IMR-90 (cell line): Measurements from ENCODE around the gene TEX11. TPM values are rescaled to one million over a fixed set of nuclear protein-coding genes. Genes with fewer than 3 reads are reported as not detected.

Experiments
- ATAC-seq: fragments of 200-7000 bp; cut with Tn5 transposase; 2 replicates; pipeline ENCODE4 v1.9.1; 2020; ENCODE audit warnings: low read depth, mild to moderate bottlenecking, moderate library complexity
- BruUV-seq: library from RNA; stranded (reverse); fragments of 400-500 nt; replicated peaks from 2 replicates; lab custom pipeline; 2021; lab: Mats Ljungman, UMichigan
- CTCF ChIA-PET: fragments of 300-600 bp; formaldehyde crosslinking; extraction: SDS; loops from one replicate; lab custom pipeline; 2021; ENCODE audit warnings: antibody characterized with exemption; lab: Yijun Ruan, JAX
- POLR2A ChIA-PET: fragments of 300-600 bp; sonication (Branson Sonifier 250); formaldehyde crosslinking; loops from one replicate; lab custom pipeline; 2022; ENCODE audit warnings: antibody characterized with exemption; ENCODE audit not compliant: unreplicated experiment; lab: Charles Lee
- DNase-seq: peaks from one replicate; pipeline ENCODE4 v3.0.0; 2013
- H2AFZ ChIP-seq: replicated peaks from 2 replicates; pipeline ENCODE3; 2013; ENCODE audit warnings: low read length, mild to moderate bottlenecking; ENCODE audit not compliant: poor library complexity
- H2AK5ac ChIP-seq: 2 replicates; pipeline ENCODE4 v1.6.1; 2013; ENCODE audit warnings: low read depth, low read length, inconsistent platforms
- H2AK9ac ChIP-seq: replicated peaks from 2 replicates; pipeline ENCODE3; 2013; ENCODE audit warnings: mild to moderate bottlenecking, low read depth, low read length, moderate library complexity; ENCODE audit not compliant: poor library complexity
- H2BK120ac ChIP-seq: 2 replicates; pipeline ENCODE4 v1.6.1; 2013; ENCODE audit warnings: low read depth, low read length, inconsistent platforms
- H2BK15ac ChIP-seq: 3 replicates; pipeline ENCODE4 v1.6.1; 2013; ENCODE audit warnings: low read depth, low read length, inconsistent platforms
- H2BK20ac ChIP-seq: 2 replicates; pipeline ENCODE4 v1.6.1; 2013; ENCODE audit warnings: low read depth, mild to moderate bottlenecking, inconsistent platforms, low read length, moderate library complexity
- H2BK5ac ChIP-seq: 2 replicates; pipeline ENCODE4 v1.6.1; 2013; ENCODE audit warnings: mild to moderate bottlenecking, low read depth, low read length, inconsistent platforms; ENCODE audit not compliant: poor library complexity, severe bottlenecking
- H3K14ac ChIP-seq: replicated peaks from 2 replicates; pipeline ENCODE4 v1.6.1; 2013; ENCODE audit warnings: low read depth, low read length, inconsistent platforms
- H3K18ac ChIP-seq: 2 replicates; pipeline ENCODE4 v1.6.1; 2013; ENCODE audit warnings: low read depth, low read length, control low read depth
- H3K23ac ChIP-seq: 2 replicates; pipeline ENCODE4 v1.6.1; 2013; ENCODE audit warnings: low read depth, low read length, inconsistent platforms
- H3K27ac ChIP-seq: 2 replicates; pipeline ENCODE4 v1.5.1; 2013; ENCODE audit warnings: mild to moderate bottlenecking, control low read depth, low read length; ENCODE audit not compliant: insufficient read depth
- H3K27me3 ChIP-seq: 2 replicates; pipeline ENCODE4 v1.6.1; 2013; ENCODE audit warnings: low read length; ENCODE audit not compliant: control insufficient read depth, insufficient read depth
- H3K36me3 ChIP-seq: 2 replicates; pipeline ENCODE4 v1.6.1; 2013; ENCODE audit warnings: low read length, mixed read lengths; ENCODE audit not compliant: control insufficient read depth, insufficient read depth
- H3K4ac ChIP-seq: 2 replicates; pipeline ENCODE4 v1.6.1; 2013; ENCODE audit warnings: low read depth, low read length, inconsistent platforms
- H3K4me1 ChIP-seq: 2 replicates; pipeline ENCODE4 v1.6.1; 2013; ENCODE audit warnings: low read length, mixed read lengths; ENCODE audit not compliant: control insufficient read depth, insufficient read depth
- H3K4me2 ChIP-seq: 2 replicates; pipeline ENCODE4 v1.6.1; 2013; ENCODE audit warnings: low read depth, mild to moderate bottlenecking, control low read depth, low read length, moderate library complexity
- H3K4me3 ChIP-seq: 2 replicates; pipeline ENCODE4 v1.5.1; 2013; ENCODE audit warnings: low read depth, mild to moderate bottlenecking, control low read depth, low read length, moderate library complexity; ENCODE audit not compliant: insufficient read depth
- H3K56ac ChIP-seq: 2 replicates; pipeline ENCODE4 v1.6.1; 2013; ENCODE audit warnings: low read length, inconsistent platforms; ENCODE audit not compliant: insufficient read depth; ENCODE audit errors: extremely low read depth
- H3K79me1 ChIP-seq, 2 experiments: 2 replicates each; pipeline ENCODE4 v1.6.1; 2013; ENCODE audit warnings: low read length in 2 of 2, inconsistent platforms in 1 of 2, low read depth in 1 of 2
- H3K9ac ChIP-seq: 2 replicates; pipeline ENCODE4 v1.6.1; 2013; ENCODE audit warnings: low read depth, low read length, control low read depth
- H3K9me1 ChIP-seq: 2 replicates; pipeline ENCODE4 v1.6.1; 2013; ENCODE audit warnings: low read length, inconsistent platforms; ENCODE audit not compliant: insufficient read depth
- H3K9me3 ChIP-seq: 2 replicates; pipeline ENCODE4 v1.6.1; 2013; ENCODE audit warnings: low read length; ENCODE audit not compliant: control insufficient read depth, insufficient read depth
- H4K20me1 ChIP-seq: 2 replicates; pipeline ENCODE4 v1.6.1; 2013; ENCODE audit warnings: low read length, inconsistent platforms; ENCODE audit not compliant: insufficient read depth
- H4K5ac ChIP-seq: 2 replicates; pipeline ENCODE4 v1.6.1; 2013; ENCODE audit warnings: mild to moderate bottlenecking, low read depth, low read length, control low read depth
- H4K8ac ChIP-seq, 2 experiments: 2 replicates each; pipeline ENCODE4 v1.6.1; 2013; ENCODE audit warnings: low read depth in 2 of 2, low read length in 2 of 2, control low read depth in 1 of 2, inconsistent platforms in 1 of 2
- H4K91ac ChIP-seq: 2 replicates; pipeline ENCODE4 v1.6.1; 2013; ENCODE audit warnings: low read depth, low read length, inconsistent platforms; ENCODE audit not compliant: insufficient read depth
- BHLHE40 ChIP-seq: fragments of 150-350 bp; IDR thresholded peaks from 2 replicates; pipeline ENCODE4 v1.6.1; 2016; ENCODE audit warnings: mild to moderate bottlenecking, low read depth, low read length
- CHD1 ChIP-seq: IDR thresholded peaks from 2 replicates; pipeline ENCODE4 v1.6.1; 2012; ENCODE audit warnings: low read depth, low read length, improper control_type of control experiment
- ELK1 ChIP-seq: fragments of 150-350 bp; IDR thresholded peaks from 2 replicates; pipeline ENCODE4 v1.6.1; 2016; ENCODE audit warnings: low read depth, mild to moderate bottlenecking, low read length, moderate library complexity, borderline replicate concordance
- FOS ChIP-seq: fragments of 150-350 bp; IDR thresholded peaks from 2 replicates; pipeline ENCODE4 v1.6.1; 2016; ENCODE audit warnings: low read depth, low read length
- MAFK ChIP-seq: IDR thresholded peaks from 2 replicates; pipeline ENCODE4 v1.6.1; 2012; ENCODE audit warnings: low read depth, low read length, improper control_type of control experiment
- MAZ ChIP-seq: IDR thresholded peaks from 2 replicates; pipeline ENCODE4 v1.6.1; 2012; ENCODE audit warnings: low read depth, mild to moderate bottlenecking, low read length, improper control_type of control experiment, moderate library complexity, borderline replicate concordance
- MXI1 ChIP-seq: IDR thresholded peaks from 2 replicates; pipeline ENCODE4 v1.6.1; 2012; ENCODE audit warnings: low read depth, mild to moderate bottlenecking, low read length, moderate library complexity, borderline replicate concordance
- NFE2L2 ChIP-seq: fragments of 150-350 bp; IDR thresholded peaks from 2 replicates; pipeline ENCODE4 v1.6.1; 2016; ENCODE audit warnings: low read depth, mild to moderate bottlenecking, low read length
- POLR2A ChIP-seq: IDR thresholded peaks from 2 replicates; pipeline ENCODE4 v1.6.1; 2012; ENCODE audit warnings: mild to moderate bottlenecking, low read depth, low read length
- RAD21 ChIP-seq: IDR thresholded peaks from 2 replicates; pipeline ENCODE4 v1.6.1; 2012; ENCODE audit warnings: low read length, improper control_type of control experiment
- RCOR1 ChIP-seq: IDR thresholded peaks from 2 replicates; pipeline ENCODE4 v1.6.1; 2012; ENCODE audit warnings: mild to moderate bottlenecking, low read length, improper control_type of control experiment; ENCODE audit not compliant: insufficient replicate concordance
- RFX5 ChIP-seq: IDR thresholded peaks from 2 replicates; pipeline ENCODE4 v1.8.0; 2012; ENCODE audit warnings: low read depth, mild to moderate bottlenecking, low read length, moderate library complexity
- SMC3 ChIP-seq: fragments of 150-350 bp; IDR thresholded peaks from 2 replicates; pipeline ENCODE4 v1.6.1; 2016; ENCODE audit warnings: low read depth, mild to moderate bottlenecking, antibody characterized with exemption, low read length, moderate library complexity
- USF2 ChIP-seq: fragments of 150-350 bp; IDR thresholded peaks from 2 replicates; pipeline ENCODE4 v1.6.1; 2017; ENCODE audit warnings: mild to moderate bottlenecking, antibody characterized with exemption, low read length, low read depth
- WGBS, 2 experiments: methylation state at CpG; one replicate each; pipeline versions ENCODE4 v1.1.5 to v1.1.7; 2013; ENCODE audit warnings: missing lambda C conversion rate in 2 of 2; ENCODE audit not compliant: insufficient read length in 1 of 2; ENCODE audit errors: extremely low coverage in 2 of 2; 5-methylcytosine and 5-hydroxymethylcytosine counted together
- dilution Hi-C: fragments of 300-500 bp; cut with HindIII; formaldehyde crosslinking; loops from one replicate; pipeline ENCODE4 v1.14.3; 2018; ENCODE audit warnings: low sequenced_read_pairs; ENCODE audit not compliant: unreplicated experiment
- in situ Hi-C: fragments of 300-500 bp; cut with MboI; formaldehyde crosslinking; loops from 3 replicates; pipeline ENCODE4 v1.14.3; 2019; ENCODE audit warnings: low sequenced_read_pairs, inconsistent platforms, mixed read lengths
- intact Hi-C: fragments of 100-400 bp; cut with micrococcal nuclease; formaldehyde crosslinking; loops from 2 replicates; pipeline ENCODE4 v1.10.0; 2022
- polyA plus RNA-seq, 3 experiments: library from polyadenylated mRNA; depleted of rRNA; stranded (reverse); fragments of >200 nt; gene quantifications; 2 replicates each; pipeline ENCODE4 v1.2.3, GENCODE V29; 2012; ENCODE audit warnings: low replicate concordance in 1 of 3
- total RNA-seq: library from RNA; depleted of rRNA; stranded (reverse); fragments of >200 nt; gene quantifications from 2 replicates; pipeline ENCODE4 v1.2.3, GENCODE V29; 2012
- TF ChIP-seq, protein P1 (sequence below): conservative IDR thresholded peaks from 2 replicates; pipeline ENCODE4 v1.5.1; 2012; ENCODE audit warnings: mild to moderate bottlenecking, low read depth, low read length, improper control_type of control experiment

The TEX11 gene
- total and polyA plus RNA-seq, 2 of the 4 experiments (the other 2 are of a cell fraction), result not detected

DNA sequence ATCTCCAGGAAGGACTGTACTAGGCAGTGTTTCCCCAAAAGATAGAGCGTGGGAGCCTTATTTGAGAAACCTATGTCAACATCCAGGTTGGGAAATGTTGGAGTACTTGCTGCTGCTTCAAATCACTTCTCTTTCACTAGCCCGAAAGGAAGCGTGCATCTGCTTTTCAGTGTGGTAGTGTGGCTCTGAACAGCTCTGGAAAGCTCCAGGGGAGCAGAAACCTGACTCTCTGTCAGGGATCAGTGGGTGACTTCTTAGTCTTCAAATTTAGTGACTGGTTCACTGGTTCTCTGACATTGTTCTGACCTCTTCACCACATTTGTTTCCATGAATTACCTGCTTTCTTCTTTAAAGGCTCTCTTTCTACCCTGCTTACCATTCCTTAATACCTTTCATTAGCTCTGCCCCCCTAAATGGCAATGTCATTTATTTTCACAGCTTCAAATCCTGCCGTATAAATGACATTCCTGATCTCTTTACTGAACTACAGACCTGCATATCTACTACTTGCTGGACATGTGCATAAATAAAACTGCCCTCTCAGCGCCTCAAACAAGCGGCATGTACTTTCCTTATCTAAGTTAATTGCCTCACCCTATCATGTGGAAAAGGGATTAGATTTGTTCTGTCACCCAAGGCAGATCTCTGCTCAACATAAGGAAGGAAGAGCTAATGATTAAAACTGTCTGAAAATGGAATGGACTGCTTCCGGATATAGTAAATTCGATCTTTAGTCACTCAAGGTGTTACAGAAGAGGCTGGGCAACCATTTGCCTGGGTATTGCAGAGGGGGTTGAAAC, 426.8 kb downstream of the TEX11 start:
- Histone ChIP-seq H4K91ac (no peak overlapping the region), H3K9me1 (peaks cover 12% of the 10 kb centered on the region), H2AK9ac (no peak overlapping the region), H3K9ac (no peak overlapping the region), H4K20me1 (no peaks in the 10 kb centered on the region), H2BK20ac (no peak overlapping the region; the same call in 1 of the 2 replicates), H3K79me1 (peaks cover 0 to 28% of the 10 kb centered on the region in 2 experiments; a peak in 3 of 4 replicates), H4K8ac (no peak overlapping the region), H3K9me3 (no peaks in the 10 kb centered on the region), H2AK5ac (no peak overlapping the region), H3K14ac (no peak overlapping the region), H3K27me3 (no peaks in the 10 kb centered on the region; the same call in 1 of the 2 replicates), H2BK120ac (no peak overlapping the region), H3K23ac (no peak overlapping the region), H3K18ac (no peak overlapping the region), H3K36me3 (peaks cover 6% of the 10 kb centered on the region; the same call in 1 of the 2 replicates), H3K4me3 (no peak overlapping the region), H2BK15ac (no peak overlapping the region), H3K27ac (no peak overlapping the region), H2BK5ac (no peak overlapping the region), H3K4me2 (no peak overlapping the region), H3K4ac (no peak overlapping the region), H4K5ac (no peak overlapping the region), H3K56ac (no peak overlapping the region), H2AFZ (no peak overlapping the region), H3K4me1 (peaks cover 22% of the 10 kb centered on the region)
- BruUV-seq, result no TSS peak
- POLR2A ChIA-PET, result no interaction called here
- ATAC-seq, result no peak
- DNase-seq, result no peak
- WGBS, 2 experiments, result no CpG with 5 or more reads among the region's 8 CpGs
- in situ Hi-C loops, result no loop called here
- dilution Hi-C loops, result no loop called here
- intact Hi-C loops, result no loop called here
- CTCF ChIA-PET, result no interaction called here
- TF ChIP-seq NFE2L2, result no peak
- TF ChIP-seq RCOR1, result no peak
- no peak for TF ChIP-seq RFX5
- TF ChIP-seq MXI1, result no peak
- no peak for TF ChIP-seq RAD21
- no peak for TF ChIP-seq FOS
- TF ChIP-seq USF2, result no peak
- no peak for TF ChIP-seq POLR2A
- TF ChIP-seq CHD1, result no peak
- no peak for TF ChIP-seq ELK1
- no peak for TF ChIP-seq BHLHE40
- TF ChIP-seq MAZ, result no peak
- no peak for TF ChIP-seq MAFK
- no peak for TF ChIP-seq SMC3
- TF ChIP-seq, protein P1, sequence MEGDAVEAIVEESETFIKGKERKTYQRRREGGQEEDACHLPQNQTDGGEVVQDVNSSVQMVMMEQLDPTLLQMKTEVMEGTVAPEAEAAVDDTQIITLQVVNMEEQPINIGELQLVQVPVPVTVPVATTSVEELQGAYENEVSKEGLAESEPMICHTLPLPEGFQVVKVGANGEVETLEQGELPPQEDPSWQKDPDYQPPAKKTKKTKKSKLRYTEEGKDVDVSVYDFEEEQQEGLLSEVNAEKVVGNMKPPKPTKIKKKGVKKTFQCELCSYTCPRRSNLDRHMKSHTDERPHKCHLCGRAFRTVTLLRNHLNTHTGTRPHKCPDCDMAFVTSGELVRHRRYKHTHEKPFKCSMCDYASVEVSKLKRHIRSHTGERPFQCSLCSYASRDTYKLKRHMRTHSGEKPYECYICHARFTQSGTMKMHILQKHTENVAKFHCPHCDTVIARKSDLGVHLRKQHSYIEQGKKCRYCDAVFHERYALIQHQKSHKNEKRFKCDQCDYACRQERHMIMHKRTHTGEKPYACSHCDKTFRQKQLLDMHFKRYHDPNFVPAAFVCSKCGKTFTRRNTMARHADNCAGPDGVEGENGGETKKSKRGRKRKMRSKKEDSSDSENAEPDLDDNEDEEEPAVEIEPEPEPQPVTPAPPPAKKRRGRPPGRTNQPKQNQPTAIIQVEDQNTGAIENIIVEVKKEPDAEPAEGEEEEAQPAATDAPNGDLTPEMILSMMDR, result no peak
